Retinal pigment epithelial cell (primary cell): Measurements from ENCODE around the gene WDFY3.

Source experiments
- DNase-seq: peaks from one replicate; pipeline ENCODE4 v3.0.0-alpha.2; 2010; ENCODE audit warnings: low read depth
- H3K4me3 ChIP-seq: 2 replicates; pipeline ENCODE4 v1.5.1; 2011; ENCODE audit warnings: mild to moderate bottlenecking, low read length, control low read depth, moderate library complexity
- CTCF ChIP-seq: conservative IDR thresholded peaks from 2 replicates; pipeline ENCODE4 v1.5.1; 2011; ENCODE audit warnings: low read depth, low read length, control low read depth, inconsistent platforms

The WDFY3 gene

GRCh38 chr4:84977396-84977795, 10.9 kb upstream of the WDFY3 start:
- DNase-seq: no peak
- no peak for TF ChIP-seq CTCF

GRCh38 chr4:84973856-84974255, 7.4 kb upstream of the WDFY3 start:
- no peak overlapping the region for H3K4me3 ChIP-seq
- DNase-seq: no peak
- TF ChIP-seq CTCF: no peak

More at GRCh38 chr4:84977396-84977795, 10.9 kb upstream of the WDFY3 start:
- no peak overlapping the region for H3K4me3 ChIP-seq

- H3K4me3 ChIP-seq: no peak overlapping the region
- DNase-seq: no peak
- peak; percentile 37 for TF ChIP-seq CTCF
Observed at GRCh38 chr4:84971319-84971932, 4.9 kb upstream of the WDFY3 start.

- no peak for TF ChIP-seq CTCF
- H3K4me3 ChIP-seq: no peak overlapping the region
- DNase-seq: no peak
Observed at GRCh38 chr4:84968925-84969324, 2.4 kb upstream of the WDFY3 start.

- no peak for TF ChIP-seq CTCF
- peak overlapping the region; percentile 82 for H3K4me3 ChIP-seq
- DNase-seq: no peak
Observed at GRCh38 chr4:84967243-84967690, 777 bp upstream of the WDFY3 start.

GRCh38 chr4:84965553-84966381, 723 bp downstream of the WDFY3 start:
- TF ChIP-seq CTCF: no peak
- H3K4me3 ChIP-seq: peak overlapping the region; percentile 82
- DNase-seq: no peak

GRCh38 chr4:84964995-84965552, 1.4 kb downstream of the WDFY3 start:
- peak overlapping the region; percentile 82 for H3K4me3 ChIP-seq
- no peak for DNase-seq
- TF ChIP-seq CTCF: no peak
